Iris pigment epithelial cell (primary cell): ENCODE measurements around the gene NRG3.
"Not testable (repeated sequence)": the region's sequence is repeated elsewhere in the genome, so short reads cannot be mapped to it uniquely, and the experiment has no call there.

Experiments used
- DNase-seq: peaks from one replicate; pipeline ENCODE4 v3.0.0-alpha.2; 2011; ENCODE audit warnings: low read depth

NRG3 gene

GRCh38 chr10:82922755-82923154, 1047.8 kb downstream of the NRG3 start:
- DNase-seq = no peak

GRCh38 chr10:82924711-82925110, 1049.7 kb downstream of the NRG3 start:
- DNase-seq = no peak

- DNase-seq = no peak
Measured at GRCh38 chr10:82925547-82925946, 1050.6 kb downstream of the NRG3 start.

- DNase-seq = no peak
Measured at GRCh38 chr10:82932451-82932850, 1057.5 kb downstream of the NRG3 start.

GRCh38 chr10:82934429-82934828, 1059.4 kb downstream of the NRG3 start:
- DNase-seq = no peak

GRCh38 chr10:82934947-82935346, 1060.0 kb downstream of the NRG3 start:
- no peak for DNase-seq

GRCh38 chr10:82938331-82938730, 1063.3 kb downstream of the NRG3 start:
- DNase-seq = no peak

- no peak for DNase-seq
Measured at GRCh38 chr10:82942286-82943099, 1067.5 kb downstream of the NRG3 start.

- DNase-seq = no peak
Measured at GRCh38 chr10:82943142-82943541, 1068.1 kb downstream of the NRG3 start.

- DNase-seq = no peak
Measured at GRCh38 chr10:82949816-82950575, 1075.0 kb downstream of the NRG3 start.

GRCh38 chr10:82953331-82953730, 1078.3 kb downstream of the NRG3 start:
- DNase-seq = no peak

GRCh38 chr10:82953909-82954308, 1078.9 kb downstream of the NRG3 start:
- DNase-seq = no peak

- not testable (repeated sequence) for DNase-seq
Measured at GRCh38 chr10:82960421-82961060, 1085.5 kb downstream of the NRG3 start.

GRCh38 chr10:82961864-82962263, 1086.9 kb downstream of the NRG3 start:
- no peak for DNase-seq

GRCh38 chr10:82966130-82966529, 1091.1 kb downstream of the NRG3 start:
- DNase-seq = no peak

GRCh38 chr10:82968533-82968932, 1093.5 kb downstream of the NRG3 start:
- DNase-seq = no peak

GRCh38 chr10:82969405-82969804, 1094.4 kb downstream of the NRG3 start:
- DNase-seq = no peak

GRCh38 chr10:82980321-82980720, 1105.3 kb downstream of the NRG3 start:
- DNase-seq = no peak

GRCh38 chr10:82981137-82981723, 1106.2 kb downstream of the NRG3 start:
- DNase-seq = peak; percentile 8

- DNase-seq = peak; percentile 61
Measured at GRCh38 chr10:82982110-82982608, 1107.2 kb downstream of the NRG3 start.

- no peak for DNase-seq
Measured at GRCh38 chr10:82986216-82986615, 1111.2 kb downstream of the NRG3 start.

- DNase-seq = not testable (repeated sequence)
Measured at GRCh38 chr10:83006479-83006878, 1131.5 kb downstream of the NRG3 start.
